ENCODE results near the gene ARSJ.
A peak's percentile ranks its signal among the peaks of the same experiment; 100 is the strongest.

The ARSJ gene

DNA sequence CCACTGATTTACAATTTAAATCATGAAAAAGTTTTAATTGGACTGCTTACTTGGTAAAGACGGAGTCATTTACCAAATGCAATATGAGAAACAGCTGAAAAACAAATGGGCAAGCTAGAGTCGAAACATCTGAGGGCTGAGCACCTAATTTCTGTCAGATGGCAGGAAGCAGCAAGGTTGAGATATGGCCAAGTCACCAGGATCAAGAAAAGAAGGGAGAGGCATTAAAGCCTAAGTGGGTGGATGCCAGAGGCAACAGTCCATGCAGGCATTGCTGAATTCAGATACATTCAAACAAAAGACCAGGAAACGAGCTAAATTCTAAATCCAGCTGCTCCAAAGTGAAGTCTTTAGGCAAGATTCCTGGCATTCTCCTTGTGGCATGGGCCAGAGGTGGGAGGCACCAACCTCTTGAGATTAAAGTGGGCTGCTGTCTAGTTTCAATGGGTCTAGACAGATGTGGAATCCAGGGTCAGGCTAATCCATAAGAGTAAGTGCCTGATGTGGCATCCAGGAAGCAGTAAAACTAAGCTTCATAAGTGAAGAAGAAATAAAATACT lies 8.0 kb upstream of the ARSJ start:
- no peaks in the 10 kb centered on the region for H3K79me1 ChIP-seq (replicated peaks; ENCODE audit: low read length, poor library complexity, severe bottlenecking)
- no peaks in the 10 kb centered on the region for H3K4me1 ChIP-seq (ENCODE audit: control insufficient read depth, insufficient read depth, low read depth, low read length)
- no peak overlapping the region for H3K4ac ChIP-seq (ENCODE audit: low read depth in 1 of 2, low read length in 2 of 2)
- no peak overlapping the region for H3K18ac ChIP-seq (ENCODE audit: low read depth in 1 of 2, low read length in 2 of 2)
- no peak overlapping the region for H2AK5ac ChIP-seq (ENCODE audit: low read length, severe bottlenecking)
- no peak overlapping the region for H2BK5ac ChIP-seq (ENCODE audit: low read depth, low read length, poor library complexity, severe bottlenecking)
- no peaks in the 10 kb centered on the region for H3K36me3 ChIP-seq (ENCODE audit: control insufficient read depth in 1 of 2, insufficient read depth in 2 of 2, low read depth in 1 of 2, low read length in 2 of 2)
- H2BK120ac ChIP-seq (ENCODE audit: low read depth, low read length): no peak overlapping the region
- 74% methylated on average over 3 of the region's 3 CpGs for WGBS
- no peak overlapping the region for H4K91ac ChIP-seq (ENCODE audit: low read length)
- no peak overlapping the region for H3K4me3 ChIP-seq (ENCODE audit: insufficient read depth in 1 of 2, low read depth in 1 of 2, low read length in 2 of 2)
- H3K9me3 ChIP-seq (ENCODE audit: control insufficient read depth, low read length): no peaks in the 10 kb centered on the region
- H4K8ac ChIP-seq (ENCODE audit: low read length): no peak overlapping the region
- H3K4me2 ChIP-seq (ENCODE audit: low read length, poor library complexity, severe bottlenecking): no peak overlapping the region
- H3K9ac ChIP-seq (ENCODE audit: low read length): no peak overlapping the region
- H3K27me3 ChIP-seq (ENCODE audit: control insufficient read depth in 1 of 2, insufficient read depth in 1 of 2, low read length in 2 of 2): no peaks in the 10 kb centered on the region
- no peak overlapping the region for H3K14ac ChIP-seq (ENCODE audit: low read length in 2 of 2)
- no peak overlapping the region for H3K27ac ChIP-seq (ENCODE audit: low read length, poor library complexity, severe bottlenecking)
- no peak overlapping the region for H3K23ac ChIP-seq (ENCODE audit: low read length in 2 of 2)
- no peak overlapping the region for H2BK15ac ChIP-seq (ENCODE audit: low read depth, poor library complexity, severe bottlenecking)
- H2AFZ ChIP-seq (ENCODE audit: low read depth, low read length): no peak overlapping the region
- DNase-seq: no peak
- no peak overlapping the region for H2BK12ac ChIP-seq (ENCODE audit: low read length in 2 of 2)

DNA sequence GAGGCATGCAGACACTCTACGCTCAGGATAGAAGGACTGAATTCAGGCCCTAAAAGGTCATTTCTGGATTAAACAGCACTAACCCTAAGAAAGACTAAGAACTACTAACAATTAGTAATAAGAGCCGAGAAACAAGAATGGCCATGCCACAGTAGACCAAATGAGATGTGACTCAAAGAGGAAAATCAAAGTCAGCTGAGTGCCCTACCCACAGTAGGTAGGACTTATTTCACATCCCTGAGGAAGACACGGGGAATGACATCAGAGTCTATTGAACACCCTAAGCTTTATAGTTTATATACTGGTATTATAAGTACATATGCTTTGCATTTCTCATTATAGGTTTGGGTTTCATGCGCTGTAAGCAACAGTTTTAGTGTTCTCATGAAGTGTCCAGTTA lies 2.7 kb upstream of the ARSJ start:
- H3K4me2 ChIP-seq (ENCODE audit: low read length, poor library complexity, severe bottlenecking): no peak overlapping the region
- no peak overlapping the region for H3K27ac ChIP-seq (ENCODE audit: low read length, poor library complexity, severe bottlenecking)
- no peak for DNase-seq
- no peak overlapping the region for H4K91ac ChIP-seq (ENCODE audit: low read length)
- no peak overlapping the region for H2BK15ac ChIP-seq (ENCODE audit: low read depth, poor library complexity, severe bottlenecking)
- no peak overlapping the region for H2BK120ac ChIP-seq (ENCODE audit: low read depth, low read length)
- no peak overlapping the region for H2BK5ac ChIP-seq (ENCODE audit: low read depth, low read length, poor library complexity, severe bottlenecking)
- no peak overlapping the region for H3K18ac ChIP-seq (ENCODE audit: low read depth in 1 of 2, low read length in 2 of 2)
- no peak overlapping the region for H4K8ac ChIP-seq (ENCODE audit: low read length)
- H3K4ac ChIP-seq (ENCODE audit: low read depth in 1 of 2, low read length in 2 of 2): no peak overlapping the region
- no peaks in the 10 kb centered on the region for H3K36me3 ChIP-seq (ENCODE audit: control insufficient read depth in 1 of 2, insufficient read depth in 2 of 2, low read depth in 1 of 2, low read length in 2 of 2)
- no peaks in the 10 kb centered on the region for H3K27me3 ChIP-seq (ENCODE audit: control insufficient read depth in 1 of 2, insufficient read depth in 1 of 2, low read length in 2 of 2)
- H3K9ac ChIP-seq (ENCODE audit: low read length): no peak overlapping the region
- H3K23ac ChIP-seq (ENCODE audit: low read length in 2 of 2): no peak overlapping the region
- H3K4me1 ChIP-seq (ENCODE audit: control insufficient read depth, insufficient read depth, low read depth, low read length): no peaks in the 10 kb centered on the region
- H3K79me1 ChIP-seq (replicated peaks; ENCODE audit: low read length, poor library complexity, severe bottlenecking): peaks cover 6% of the 10 kb centered on the region
- H2AFZ ChIP-seq (ENCODE audit: low read depth, low read length): no peak overlapping the region
- H3K9me3 ChIP-seq (ENCODE audit: control insufficient read depth, low read length): no peaks in the 10 kb centered on the region
- H2AK5ac ChIP-seq (ENCODE audit: low read length, severe bottlenecking): peak overlapping the region; percentile 26
- 82% methylated on average over 3 of the region's 4 CpGs for WGBS
- no peak overlapping the region for H3K14ac ChIP-seq (ENCODE audit: low read length in 2 of 2)
- peak overlapping the region in 1 of 2 experiments; percentile 59 for H2BK12ac ChIP-seq (ENCODE audit: low read length in 2 of 2)
- no peak overlapping the region for H3K4me3 ChIP-seq (ENCODE audit: insufficient read depth in 1 of 2, low read depth in 1 of 2, low read length in 2 of 2)

DNA sequence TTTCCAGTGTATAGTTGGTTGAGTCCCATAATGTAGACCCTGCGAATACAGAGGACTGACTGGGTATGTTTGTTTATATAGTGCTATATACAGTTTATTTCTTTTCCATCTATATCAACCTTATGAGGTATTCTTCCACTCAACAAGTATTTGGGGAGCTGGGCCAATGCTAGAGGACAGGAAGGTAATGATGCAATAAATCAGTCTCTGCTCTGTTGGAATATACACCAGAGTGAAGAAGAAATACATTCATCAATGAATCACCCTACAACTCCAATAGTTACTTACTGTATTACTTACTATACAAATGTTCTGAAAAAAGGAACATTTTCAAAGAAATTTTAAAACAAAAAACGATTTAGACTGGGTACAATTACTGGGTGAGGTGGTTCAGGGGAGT lies 2.1 kb upstream of the ARSJ start:
- Histone ChIP-seq H3K36me3 (ENCODE audit: control insufficient read depth in 1 of 2, insufficient read depth in 2 of 2, low read depth in 1 of 2, low read length in 2 of 2) (no peaks in the 10 kb centered on the region), H2BK12ac (ENCODE audit: low read length in 2 of 2) (no peak overlapping the region), H3K18ac (ENCODE audit: low read depth in 1 of 2, low read length in 2 of 2) (no peak overlapping the region), H3K4ac (ENCODE audit: low read depth in 1 of 2, low read length in 2 of 2) (no peak overlapping the region), H3K4me1 (ENCODE audit: control insufficient read depth, insufficient read depth, low read depth, low read length) (no peaks in the 10 kb centered on the region), H3K4me2 (ENCODE audit: low read length, poor library complexity, severe bottlenecking) (no peak overlapping the region), H4K91ac (ENCODE audit: low read length) (no peak overlapping the region), H2AFZ (ENCODE audit: low read depth, low read length) (no peak overlapping the region), H3K27me3 (ENCODE audit: control insufficient read depth in 1 of 2, insufficient read depth in 1 of 2, low read length in 2 of 2) (no peaks in the 10 kb centered on the region), H2BK5ac (ENCODE audit: low read depth, low read length, poor library complexity, severe bottlenecking) (no peak overlapping the region), H3K27ac (ENCODE audit: low read length, poor library complexity, severe bottlenecking) (no peak overlapping the region), H3K23ac (ENCODE audit: low read length in 2 of 2) (no peak overlapping the region), H3K9me3 (ENCODE audit: control insufficient read depth, low read length) (no peaks in the 10 kb centered on the region), H3K79me1 (replicated peaks; ENCODE audit: low read length, poor library complexity, severe bottlenecking) (peaks cover 6% of the 10 kb centered on the region), H4K8ac (ENCODE audit: low read length) (no peak overlapping the region), H3K4me3 (ENCODE audit: insufficient read depth in 1 of 2, low read depth in 1 of 2, low read length in 2 of 2) (no peak overlapping the region), H2AK5ac (ENCODE audit: low read length, severe bottlenecking) (no peak overlapping the region), H3K14ac (ENCODE audit: low read length in 2 of 2) (no peak overlapping the region), H3K9ac (ENCODE audit: low read length) (no peak overlapping the region), H2BK120ac (ENCODE audit: low read depth, low read length) (no peak overlapping the region), H2BK15ac (ENCODE audit: low read depth, poor library complexity, severe bottlenecking) (no peak overlapping the region)
- 78% methylated on average over 1 of the region's 2 CpGs for WGBS
- DNase-seq: no peak

GRCh38 chr4:113979905-113980615 lies 613 bp upstream of the ARSJ start:
- Histone ChIP-seq H3K27me3 (ENCODE audit: control insufficient read depth in 1 of 2, insufficient read depth in 1 of 2, low read length in 2 of 2) (no peaks in the 10 kb centered on the region), H2BK15ac (ENCODE audit: low read depth, poor library complexity, severe bottlenecking) (peak overlapping the region; percentile 96), H4K91ac (ENCODE audit: low read length) (peak overlapping the region; percentile 83), H2AFZ (ENCODE audit: low read depth, low read length) (no peak overlapping the region), H3K27ac (ENCODE audit: low read length, poor library complexity, severe bottlenecking) (peak overlapping the region; percentile 95), H3K79me1 (replicated peaks; ENCODE audit: low read length, poor library complexity, severe bottlenecking) (peaks cover 6% of the 10 kb centered on the region), H3K9me3 (ENCODE audit: control insufficient read depth, low read length) (no peaks in the 10 kb centered on the region), H3K4ac (ENCODE audit: low read depth in 1 of 2, low read length in 2 of 2) (peak overlapping the region; percentile 8 to 66), H3K36me3 (ENCODE audit: control insufficient read depth in 1 of 2, insufficient read depth in 2 of 2, low read depth in 1 of 2, low read length in 2 of 2) (no peaks in the 10 kb centered on the region), H3K14ac (ENCODE audit: low read length in 2 of 2) (no peak overlapping the region), H4K8ac (ENCODE audit: low read length) (peak overlapping the region; percentile 98), H2AK5ac (ENCODE audit: low read length, severe bottlenecking) (peak overlapping the region; percentile 9), H3K9ac (ENCODE audit: low read length) (peak overlapping the region; percentile 95), H3K4me1 (ENCODE audit: control insufficient read depth, insufficient read depth, low read depth, low read length) (no peaks in the 10 kb centered on the region), H3K23ac (ENCODE audit: low read length in 2 of 2) (no peak overlapping the region), H2BK120ac (ENCODE audit: low read depth, low read length) (peak overlapping the region; percentile 98), H2BK12ac (ENCODE audit: low read length in 2 of 2) (peak overlapping the region in 1 of 2 experiments; percentile 8), H2BK5ac (ENCODE audit: low read depth, low read length, poor library complexity, severe bottlenecking) (peak overlapping the region; percentile 97), H3K4me2 (ENCODE audit: low read length, poor library complexity, severe bottlenecking) (peak overlapping the region; percentile 31), H3K18ac (ENCODE audit: low read depth in 1 of 2, low read length in 2 of 2) (peak overlapping the region; percentile 72 to 98), H3K4me3 (ENCODE audit: insufficient read depth in 1 of 2, low read depth in 1 of 2, low read length in 2 of 2) (peak overlapping the region; percentile 89 to 97)
- peak; percentile 63 for DNase-seq
- under 1% methylated on average over 16 of the region's 17 CpGs for WGBS
